Measurements from ENCODE around the gene ADGRE2. TPM values are rescaled to one million over a fixed set of nuclear protein-coding genes. Genes with fewer than 3 reads are reported as not detected.
"Not testable (repeated sequence)": the region's sequence is repeated elsewhere in the genome, so short reads cannot be mapped to it uniquely, and the experiment has no call there.

Gene ADGRE2
- 1 to 10 TPM; 1.0 to 4.4 (median 1.4) TPM for total RNA-seq

DNA sequence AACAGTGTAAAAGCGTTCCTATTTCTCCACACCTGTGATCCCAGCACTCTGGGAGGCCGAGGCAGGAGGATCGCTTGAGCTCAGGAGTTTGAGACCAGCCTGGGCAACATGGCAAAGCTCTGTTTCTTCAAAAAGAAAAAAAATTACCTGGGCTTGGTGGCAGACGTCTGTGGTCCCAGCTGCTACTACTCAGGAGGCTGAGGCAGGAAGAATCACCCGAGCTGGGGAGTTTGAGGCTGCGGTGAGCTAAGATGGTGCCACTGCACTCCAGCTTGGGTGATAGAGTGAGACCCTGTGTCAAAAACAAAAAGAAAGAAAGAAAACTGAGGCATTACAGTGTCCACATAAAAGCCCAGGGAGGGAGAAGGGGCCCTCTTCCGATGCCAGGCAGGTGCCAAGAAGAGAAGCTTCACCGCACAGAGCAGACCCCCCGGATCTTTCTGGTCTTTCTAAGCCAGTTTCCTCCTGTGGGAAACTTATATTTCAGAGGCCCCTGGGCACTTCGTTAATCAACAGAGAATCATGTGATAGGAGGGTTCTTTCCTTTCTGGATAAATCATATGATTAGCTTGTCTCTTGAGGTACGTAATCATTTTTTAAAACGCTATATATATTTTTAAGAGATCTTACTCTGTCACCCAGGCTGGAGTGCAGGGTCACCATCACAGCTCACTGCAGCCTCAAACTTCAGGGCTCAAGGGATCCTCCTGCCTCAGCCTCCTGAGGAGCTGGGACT is at the start of gene ADGRE2:
Gene ADGRE2, minus strand, starts transcription at position 451 of the 736 bp plus-strand sequence. CDS start 1,804 bp downstream, outside the sequence.
- WGBS, 2 donors (ENCODE audit: low coverage in 1 of 2), result 61 to 80% methylated on average over 1 to 7 of the region's 12 CpGs
- H3K27ac ChIP-seq, H3K4me3 ChIP-seq, ATAC-seq, H3K4me1 ChIP-seq, H3K36me3 ChIP-seq, H3K9me3 ChIP-seq: not testable (repeated sequence)
- peaks cover 68% of the 10 kb centered on the region for H3K27me3 ChIP-seq

DNA sequence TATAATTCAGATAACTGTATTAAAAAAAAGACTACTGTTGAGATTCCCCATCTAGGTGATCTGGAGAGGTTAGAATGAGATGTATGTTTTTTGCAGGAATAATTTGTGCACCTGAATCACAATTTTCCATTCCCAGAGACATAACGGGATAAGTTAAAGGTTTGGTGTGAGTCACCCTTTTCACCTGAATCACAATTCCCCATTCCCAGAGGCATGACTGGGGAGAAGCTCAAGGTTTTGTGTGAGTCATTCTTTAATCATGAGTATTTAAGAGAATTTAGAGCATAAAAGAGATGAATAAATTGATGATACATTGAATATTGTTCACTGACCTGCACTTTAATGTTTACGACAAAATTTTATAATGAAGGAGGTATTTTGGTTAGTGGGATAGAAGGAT is 47.6 kb upstream of the ADGRE2 start:
- 83 to 94% methylated on average over 2 of the region's 2 CpGs for WGBS, 2 donors (ENCODE audit: low coverage in 1 of 2)
- H3K4me1 ChIP-seq, result no peaks in the 10 kb centered on the region
- no peak overlapping the region for H3K4me3 ChIP-seq
- no peak overlapping the region for H3K27ac ChIP-seq
- ATAC-seq, result no peak
- H3K9me3 ChIP-seq, result peaks cover 0 to 11% (median 0%) of the 10 kb centered on the region in 3 donors
- peaks cover 36% of the 10 kb centered on the region for H3K27me3 ChIP-seq
- TF ChIP-seq EP300 (IDR thresholded peaks at IDR 0.05) (no peak), POLR2A (IDR thresholded peaks at IDR 0.05) (no peak), POLR2AphosphoS5 (IDR thresholded peaks at IDR 0.05) (no peak)
- TF ChIP-seq, protein P1, sequence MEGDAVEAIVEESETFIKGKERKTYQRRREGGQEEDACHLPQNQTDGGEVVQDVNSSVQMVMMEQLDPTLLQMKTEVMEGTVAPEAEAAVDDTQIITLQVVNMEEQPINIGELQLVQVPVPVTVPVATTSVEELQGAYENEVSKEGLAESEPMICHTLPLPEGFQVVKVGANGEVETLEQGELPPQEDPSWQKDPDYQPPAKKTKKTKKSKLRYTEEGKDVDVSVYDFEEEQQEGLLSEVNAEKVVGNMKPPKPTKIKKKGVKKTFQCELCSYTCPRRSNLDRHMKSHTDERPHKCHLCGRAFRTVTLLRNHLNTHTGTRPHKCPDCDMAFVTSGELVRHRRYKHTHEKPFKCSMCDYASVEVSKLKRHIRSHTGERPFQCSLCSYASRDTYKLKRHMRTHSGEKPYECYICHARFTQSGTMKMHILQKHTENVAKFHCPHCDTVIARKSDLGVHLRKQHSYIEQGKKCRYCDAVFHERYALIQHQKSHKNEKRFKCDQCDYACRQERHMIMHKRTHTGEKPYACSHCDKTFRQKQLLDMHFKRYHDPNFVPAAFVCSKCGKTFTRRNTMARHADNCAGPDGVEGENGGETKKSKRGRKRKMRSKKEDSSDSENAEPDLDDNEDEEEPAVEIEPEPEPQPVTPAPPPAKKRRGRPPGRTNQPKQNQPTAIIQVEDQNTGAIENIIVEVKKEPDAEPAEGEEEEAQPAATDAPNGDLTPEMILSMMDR (IDR thresholded peaks at IDR 0.05), result no peak
- H3K36me3 ChIP-seq, result no peaks in the 10 kb centered on the region

DNA sequence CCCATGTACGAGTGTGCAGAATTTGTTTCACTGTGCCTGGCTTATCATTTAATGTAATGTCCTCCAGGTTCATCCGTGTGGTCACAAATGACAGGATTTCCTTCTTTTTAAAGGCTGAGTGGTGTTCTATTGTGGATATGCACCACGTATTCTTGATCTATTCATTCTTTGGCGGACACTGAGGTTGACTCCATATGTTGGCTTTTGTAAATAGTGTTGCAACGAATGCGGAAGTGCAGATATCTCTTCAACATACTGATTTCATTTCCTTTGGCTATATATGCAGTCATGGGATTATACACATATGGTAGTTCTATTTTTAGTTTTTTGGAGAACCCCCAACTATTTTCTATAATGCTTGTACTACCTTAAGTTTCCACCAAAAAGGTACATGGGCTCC is 43.6 kb upstream of the ADGRE2 start:
- peaks cover 30% of the 10 kb centered on the region for H3K27me3 ChIP-seq
- ATAC-seq, result no peak
- no peaks in the 10 kb centered on the region for H3K4me1 ChIP-seq
- H3K36me3 ChIP-seq, result no peaks in the 10 kb centered on the region
- peaks cover 0 to 11% (median 0%) of the 10 kb centered on the region in 3 donors for H3K9me3 ChIP-seq
- H3K27ac ChIP-seq, result no peak overlapping the region
- no peak overlapping the region for H3K4me3 ChIP-seq
- TF ChIP-seq EP300 (IDR thresholded peaks at IDR 0.05), result no peak
- no peak for TF ChIP-seq POLR2AphosphoS5 (IDR thresholded peaks at IDR 0.05)
- 46 to 77% methylated on average over 2 to 6 of the region's 6 CpGs for WGBS, 2 donors (ENCODE audit: low coverage in 1 of 2)

DNA sequence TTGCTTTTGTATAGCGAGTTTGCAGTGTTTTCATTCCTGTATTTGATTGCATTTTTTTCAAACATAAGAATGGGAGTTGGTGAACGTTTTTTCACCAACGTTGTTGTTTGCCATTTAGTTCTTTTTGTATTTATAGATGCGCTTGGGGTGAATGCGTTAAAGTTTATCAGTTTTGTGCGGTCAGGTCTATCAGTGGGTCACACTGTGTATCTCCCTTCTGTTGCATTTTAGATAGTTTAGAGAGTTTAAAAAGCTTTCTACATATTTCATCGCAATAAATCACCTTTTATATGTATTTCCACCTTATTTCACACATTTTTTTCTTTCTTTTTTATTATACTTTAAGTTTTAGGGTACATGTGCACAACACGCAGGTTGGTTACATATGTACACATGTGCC is 40.2 kb upstream of the ADGRE2 start:
- H3K27me3 ChIP-seq, result peaks cover 6% of the 10 kb centered on the region
- no peaks in the 10 kb centered on the region for H3K9me3 ChIP-seq
- no peak overlapping the region for H3K4me3 ChIP-seq
- H3K27ac ChIP-seq, result no peak overlapping the region
- no peak for ATAC-seq
- H3K36me3 ChIP-seq, result no peaks in the 10 kb centered on the region
- H3K4me1 ChIP-seq, result no peaks in the 10 kb centered on the region
- TF ChIP-seq EP300 (IDR thresholded peaks at IDR 0.05), result no peak
- TF ChIP-seq, protein P1 (IDR thresholded peaks at IDR 0.05), result no peak
- no peak for TF ChIP-seq POLR2A (IDR thresholded peaks at IDR 0.05)
- TF ChIP-seq POLR2AphosphoS5 (IDR thresholded peaks at IDR 0.05), result no peak
- WGBS, 2 donors (ENCODE audit: low coverage in 1 of 2), result 74 to 75% methylated on average over 6 to 8 of the region's 8 CpGs

DNA sequence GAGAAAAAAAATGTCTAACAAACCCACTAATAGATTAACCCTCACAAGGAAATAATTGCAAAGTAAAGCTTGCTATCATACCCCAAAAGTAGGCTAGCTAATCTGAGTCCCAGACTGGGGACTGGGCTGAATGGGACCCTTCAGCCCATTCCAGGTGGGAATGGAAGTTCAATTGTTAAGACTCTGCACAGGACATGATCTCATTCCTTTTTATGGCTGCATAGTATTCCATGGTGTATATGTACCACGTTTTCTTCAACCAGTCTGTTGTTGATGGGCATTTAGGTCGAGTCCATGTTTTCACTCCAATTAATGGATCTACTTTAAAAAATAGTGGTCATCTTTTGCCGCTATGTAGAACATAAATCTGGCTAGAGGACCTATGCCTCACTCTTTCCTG is 38.7 kb upstream of the ADGRE2 start:
- Histone ChIP-seq H3K36me3 (no peaks in the 10 kb centered on the region), H3K27me3 (no peaks in the 10 kb centered on the region), H3K27ac (no peak overlapping the region), H3K4me3 (no peak overlapping the region), H3K9me3 (no peaks in the 10 kb centered on the region), H3K4me1 (no peaks in the 10 kb centered on the region)
- ATAC-seq, result no peak
- 51 to 56% methylated on average over 3 of the region's 3 CpGs for WGBS, 2 donors (ENCODE audit: low coverage in 1 of 2)
- TF ChIP-seq POLR2A (IDR thresholded peaks at IDR 0.05) (no peak), EP300 (IDR thresholded peaks at IDR 0.05) (no peak), POLR2AphosphoS5 (IDR thresholded peaks at IDR 0.05) (no peak)
- TF ChIP-seq, protein P1 (IDR thresholded peaks at IDR 0.05), result no peak

DNA sequence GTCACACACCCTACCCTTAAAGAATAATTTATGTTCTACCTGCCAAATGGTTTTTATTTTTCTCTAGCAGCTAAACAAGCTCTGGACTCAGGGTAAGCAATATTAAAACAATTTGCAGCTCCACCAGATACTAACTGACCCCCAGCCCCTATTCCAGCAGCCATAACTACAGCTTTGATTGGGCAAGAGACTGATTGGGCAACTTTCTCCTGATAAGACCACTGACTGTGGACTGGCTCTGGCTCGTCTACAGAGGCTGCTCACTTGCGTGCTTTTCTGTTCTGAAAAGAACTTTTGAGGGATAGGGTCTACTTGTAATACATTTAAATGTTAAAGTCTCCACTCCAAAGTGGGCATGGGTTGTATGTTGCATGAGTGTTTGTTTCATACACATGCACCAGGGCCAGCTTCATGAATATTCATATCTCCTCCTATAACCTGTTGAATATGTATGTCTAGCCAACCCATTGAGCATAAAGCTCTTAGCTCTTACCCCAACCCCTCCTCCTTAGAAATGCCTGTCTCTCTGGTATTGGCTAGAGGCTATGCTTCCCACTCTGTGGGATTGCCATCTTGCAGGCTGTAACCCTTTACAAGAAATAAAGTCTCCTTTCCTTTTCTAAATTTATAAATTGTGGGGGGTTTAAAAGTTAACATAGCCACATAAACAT is 36.8 kb upstream of the ADGRE2 start:
- no peak for TF ChIP-seq POLR2A (IDR thresholded peaks at IDR 0.05)
- no peak for TF ChIP-seq POLR2AphosphoS5 (IDR thresholded peaks at IDR 0.05)
- TF ChIP-seq, protein P1 (IDR thresholded peaks at IDR 0.05), result no peak
- no peak for TF ChIP-seq EP300 (IDR thresholded peaks at IDR 0.05)
- WGBS, 2 donors (ENCODE audit: low coverage in 1 of 2), result 39 to 57% methylated on average over 2 of the region's 2 CpGs

More for the DNA sequence above, 36.8 kb upstream of the ADGRE2 start:
- Histone ChIP-seq H3K27ac (no peak overlapping the region), H3K4me1 (no peaks in the 10 kb centered on the region), H3K27me3 (no peaks in the 10 kb centered on the region), H3K9me3 (no peaks in the 10 kb centered on the region), H3K4me3 (no peak overlapping the region), H3K36me3 (no peaks in the 10 kb centered on the region)
- ATAC-seq, result no peak
